Type B pancreatic cell (in vitro differentiated cells): ENCODE results near the gene GFY. TPM values are rescaled to one million over a fixed set of nuclear protein-coding genes. Genes with fewer than 3 reads are reported as not detected.

ENCODE experiments used
- DNase-seq: peaks from one replicate; pipeline ENCODE4 v3.0.0; 2021; ENCODE audit warnings: mixed read lengths; ENCODE audit not compliant: unreplicated experiment; ENCODE audit errors: extremely low spot score
- H3K27ac Mint-ChIP-seq: 2 replicates; pipeline ENCODE4 v1.8.0; 2021; ENCODE audit warnings: mild to moderate bottlenecking, mixed read lengths
- H3K27me3 Mint-ChIP-seq: 2 replicates; pipeline ENCODE4 v1.8.0; 2021; ENCODE audit warnings: mixed read lengths
- H3K36me3 Mint-ChIP-seq: 2 replicates; pipeline ENCODE4 v1.8.0; 2021; ENCODE audit warnings: mixed read lengths
- H3K4me1 Mint-ChIP-seq: one replicate; pipeline ENCODE4 v1.8.0; 2021; ENCODE audit warnings: mixed read lengths; ENCODE audit not compliant: unreplicated experiment
- H3K4me3 Mint-ChIP-seq: 2 replicates; pipeline ENCODE4 v1.8.0; 2021; ENCODE audit warnings: mild to moderate bottlenecking, mixed read lengths
- H3K9me3 Mint-ChIP-seq: 2 replicates; pipeline ENCODE4 v1.8.0; 2021; ENCODE audit warnings: mixed read lengths
- CTCF ChIP-seq: fragments of 200-600 bp; sonication (generic); conservative IDR thresholded peaks from 2 replicates; pipeline ENCODE4 v1.5.0; 2021; ENCODE audit warnings: antibody characterized with exemption, mild to moderate bottlenecking
- total RNA-seq: library from RNA; stranded (reverse); gene quantifications from 2 replicates; pipeline ENCODE4 v1.2.1, GENCODE V29; 2021; ENCODE audit warnings: low replicate concordance

The GFY gene
- total RNA-seq, 1 donor from 2014 or later = not detected

- TF ChIP-seq CTCF = no peak
- H3K36me3 Mint-ChIP-seq = no peaks in the 10 kb centered on the region
- no peak overlapping the region for H3K27ac Mint-ChIP-seq
- no peak overlapping the region for H3K4me3 Mint-ChIP-seq
- no peak for DNase-seq
- no peaks in the 10 kb centered on the region for H3K9me3 Mint-ChIP-seq
- H3K4me1 Mint-ChIP-seq = no peaks in the 10 kb centered on the region
- peaks cover 93% of the 10 kb centered on the region for H3K27me3 Mint-ChIP-seq
Observed at GRCh38 chr19:49434907-49435583, 9.9 kb downstream of the GFY start.

DNA sequence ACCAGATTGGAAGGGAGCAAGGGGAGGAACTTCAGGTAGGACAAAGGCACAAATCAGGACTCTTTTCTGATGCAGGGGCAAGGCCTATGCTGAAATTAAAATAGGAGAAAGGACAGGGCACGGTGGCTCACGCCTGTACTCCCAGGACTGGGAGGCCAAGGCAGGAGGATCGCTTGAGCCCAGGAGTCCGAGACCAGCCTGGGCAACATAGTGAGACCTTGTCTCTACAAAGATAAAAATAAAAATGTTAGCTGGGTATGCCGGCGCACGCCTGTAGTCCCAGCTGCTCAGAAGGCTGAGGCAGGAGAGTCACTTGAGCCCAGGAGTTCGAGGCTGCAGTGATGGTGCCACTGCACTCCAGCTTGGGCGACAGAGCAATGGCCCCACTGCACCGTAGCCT is 10.5 kb downstream of the GFY start:
- Mint-ChIP-seq H3K4me3 (no peak overlapping the region), H3K27ac (no peak overlapping the region), H3K9me3 (no peaks in the 10 kb centered on the region), H3K4me1 (peaks cover 3% of the 10 kb centered on the region), H3K36me3 (no peaks in the 10 kb centered on the region), H3K27me3 (peaks cover 93% of the 10 kb centered on the region)
- no peak for DNase-seq
- TF ChIP-seq CTCF = no peak

GRCh38 chr19:49436381-49437017 is 11.3 kb downstream of the GFY start:
- H3K36me3 Mint-ChIP-seq = no peaks in the 10 kb centered on the region
- H3K4me3 Mint-ChIP-seq = no peak overlapping the region
- H3K27ac Mint-ChIP-seq = no peak overlapping the region
- no peak for DNase-seq
- H3K9me3 Mint-ChIP-seq = no peaks in the 10 kb centered on the region
- peaks cover 93% of the 10 kb centered on the region for H3K27me3 Mint-ChIP-seq
- H3K4me1 Mint-ChIP-seq = peaks cover 6% of the 10 kb centered on the region
- TF ChIP-seq CTCF = no peak

- Mint-ChIP-seq H3K27me3 (peaks cover 96% of the 10 kb centered on the region), H3K36me3 (no peaks in the 10 kb centered on the region), H3K27ac (no peak overlapping the region), H3K4me3 (no peak overlapping the region), H3K9me3 (no peaks in the 10 kb centered on the region), H3K4me1 (peaks cover 13% of the 10 kb centered on the region)
- TF ChIP-seq CTCF = no peak
- no peak for DNase-seq
Observed at GRCh38 chr19:49437231-49437630, 12.0 kb downstream of the GFY start.

GRCh38 chr19:49438261-49438660 is 13.1 kb downstream of the GFY start:
- H3K36me3 Mint-ChIP-seq = no peaks in the 10 kb centered on the region
- no peak for TF ChIP-seq CTCF
- H3K4me1 Mint-ChIP-seq = peaks cover 15% of the 10 kb centered on the region
- no peak overlapping the region for H3K4me3 Mint-ChIP-seq
- peaks cover 92% of the 10 kb centered on the region for H3K27me3 Mint-ChIP-seq
- H3K27ac Mint-ChIP-seq = no peak overlapping the region
- DNase-seq = no peak
- H3K9me3 Mint-ChIP-seq = no peaks in the 10 kb centered on the region
